GM13977 (cell line): ENCODE data around the gene SHISA5.

ENCODE experiments used
- DNase-seq: peaks from one replicate; pipeline ENCODE4 v3.0.0; 2012; ENCODE audit warnings: low spot score
- in situ Hi-C: fragments of 300-500 bp; cut with MboI; formaldehyde crosslinking; loops from one replicate; pipeline ENCODE4 v1.12.0; 2022; ENCODE audit warnings: low sequenced_read_pairs, low pct_unique_long_range_greater_than_20kb, mixed read lengths, inconsistent platforms; ENCODE audit not compliant: unreplicated experiment
- TF ChIP-seq, protein P1 (sequence below): IDR thresholded peaks from 2 replicates; pipeline ENCODE4 v1.5.1; 2012; ENCODE audit warnings: mild to moderate bottlenecking, control low read depth; ENCODE audit not compliant: insufficient read depth; ENCODE audit errors: extremely low read depth, missing control alignments

Gene SHISA5

GRCh38 chr3:48428572-48429316 lies 75.2 kb downstream of the SHISA5 start:
- TF ChIP-seq, protein P1, sequence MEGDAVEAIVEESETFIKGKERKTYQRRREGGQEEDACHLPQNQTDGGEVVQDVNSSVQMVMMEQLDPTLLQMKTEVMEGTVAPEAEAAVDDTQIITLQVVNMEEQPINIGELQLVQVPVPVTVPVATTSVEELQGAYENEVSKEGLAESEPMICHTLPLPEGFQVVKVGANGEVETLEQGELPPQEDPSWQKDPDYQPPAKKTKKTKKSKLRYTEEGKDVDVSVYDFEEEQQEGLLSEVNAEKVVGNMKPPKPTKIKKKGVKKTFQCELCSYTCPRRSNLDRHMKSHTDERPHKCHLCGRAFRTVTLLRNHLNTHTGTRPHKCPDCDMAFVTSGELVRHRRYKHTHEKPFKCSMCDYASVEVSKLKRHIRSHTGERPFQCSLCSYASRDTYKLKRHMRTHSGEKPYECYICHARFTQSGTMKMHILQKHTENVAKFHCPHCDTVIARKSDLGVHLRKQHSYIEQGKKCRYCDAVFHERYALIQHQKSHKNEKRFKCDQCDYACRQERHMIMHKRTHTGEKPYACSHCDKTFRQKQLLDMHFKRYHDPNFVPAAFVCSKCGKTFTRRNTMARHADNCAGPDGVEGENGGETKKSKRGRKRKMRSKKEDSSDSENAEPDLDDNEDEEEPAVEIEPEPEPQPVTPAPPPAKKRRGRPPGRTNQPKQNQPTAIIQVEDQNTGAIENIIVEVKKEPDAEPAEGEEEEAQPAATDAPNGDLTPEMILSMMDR: no peak
- in situ Hi-C loops: no loop called here
- no peak for DNase-seq

- TF ChIP-seq, protein P1: no peak
- DNase-seq: no peak
- in situ Hi-C loops: no loop called here
Observed at GRCh38 chr3:48428088-48428571, 75.8 kb downstream of the SHISA5 start.

GRCh38 chr3:48427630-48427962 lies 76.4 kb downstream of the SHISA5 start:
- in situ Hi-C loops: no loop called here
- DNase-seq: no peak
- TF ChIP-seq, protein P1: no peak

GRCh38 chr3:48426944-48427629 lies 76.9 kb downstream of the SHISA5 start:
- no peak for DNase-seq
- TF ChIP-seq, protein P1: no peak
- in situ Hi-C loops: no loop called here

- in situ Hi-C loops: no loop called here
- TF ChIP-seq, protein P1: no peak
- DNase-seq: no peak
Observed at GRCh38 chr3:48426401-48426909, 77.5 kb downstream of the SHISA5 start.

GRCh38 chr3:48425281-48425812 lies 78.6 kb downstream of the SHISA5 start:
- in situ Hi-C loops: no loop called here

More at GRCh38 chr3:48425281-48425812, 78.6 kb downstream of the SHISA5 start:
- no peak for DNase-seq
- TF ChIP-seq, protein P1: no peak
